PC-9 (cell line): Measurements from ENCODE around the gene ZNF48. TPM values are rescaled to one million over a fixed set of nuclear protein-coding genes. Genes with fewer than 3 reads are reported as not detected.

Source experiments
- BruUV-seq: library from RNA; stranded (reverse); fragments of 400-500 nt; replicated peaks from 2 replicates; lab custom pipeline; 2021; lab: Mats Ljungman, UMichigan
- CTCF ChIA-PET: fragments of 300-600 bp; sonication (Branson Sonifier 250); formaldehyde crosslinking; loops from one replicate; lab custom pipeline; 2022; ENCODE audit warnings: antibody characterized with exemption; lab: Charles Lee
- POLR2A ChIA-PET: fragments of 300-600 bp; sonication (Branson Sonifier 250); formaldehyde crosslinking; loops from one replicate; lab custom pipeline; 2022; ENCODE audit warnings: antibody characterized with exemption; ENCODE audit not compliant: unreplicated experiment; lab: Charles Lee
- DNase-seq, 2 experiments: peaks; one replicate each; pipeline versions ENCODE4 v3.0.0 to v3.0.0-alpha.2; 2015 to 2022; ENCODE audit warnings: mixed read lengths in 1 of 2
- H2AFZ ChIP-seq: fragments of 200-600 bp; sonication (generic); 2 replicates; pipeline ENCODE4 v1.8.1; 2017; ENCODE audit warnings: antibody characterized with exemption
- H3F3A ChIP-seq: fragments of 200-600 bp; sonication (generic); 2 replicates; pipeline ENCODE4 v1.8.1; 2017; ENCODE audit warnings: antibody characterized with exemption, mild to moderate bottlenecking, low read depth; ENCODE audit not compliant: insufficient read depth
- H3K27ac ChIP-seq: fragments of 200-600 bp; sonication (generic); 2 replicates; pipeline ENCODE4 v1.6.1; 2016; ENCODE audit warnings: mixed run types
- H3K27me3 ChIP-seq: fragments of 200-600 bp; sonication (generic); 2 replicates; pipeline ENCODE4 v1.6.1; 2016; ENCODE audit warnings: low read depth, mixed run types; ENCODE audit not compliant: insufficient read depth
- H3K36me3 ChIP-seq: fragments of 200-600 bp; sonication (generic); 2 replicates; pipeline ENCODE4 v1.6.1; 2016; ENCODE audit warnings: low read depth, mixed run types
- H3K4me1 ChIP-seq: fragments of 200-600 bp; sonication (generic); replicated peaks from 2 replicates; pipeline ENCODE4 v1.6.1; 2016; ENCODE audit warnings: mixed run types; ENCODE audit not compliant: insufficient read depth
- H3K4me2 ChIP-seq: fragments of 200-600 bp; sonication (generic); 2 replicates; pipeline ENCODE4 v1.6.1; 2017; ENCODE audit warnings: mixed run types
- H3K4me3 ChIP-seq: fragments of 200-600 bp; sonication (generic); 2 replicates; pipeline ENCODE4 v1.6.1; 2016; ENCODE audit warnings: mixed run types
- H3K79me2 ChIP-seq: fragments of 200-600 bp; sonication (generic); 2 replicates; pipeline ENCODE4 v1.6.1; 2017; ENCODE audit warnings: low read depth, mixed run types
- H3K9me2 ChIP-seq: fragments of 200-600 bp; sonication (generic); 2 replicates; pipeline ENCODE4 v1.8.1; 2017; ENCODE audit warnings: mild to moderate bottlenecking; ENCODE audit not compliant: insufficient read depth
- H3K9me3 ChIP-seq: fragments of 200-600 bp; sonication (generic); 2 replicates; pipeline ENCODE4 v1.8.1; 2016; ENCODE audit warnings: low read depth; ENCODE audit not compliant: insufficient read depth
- H4K20me1 ChIP-seq: fragments of 200-600 bp; sonication (generic); 2 replicates; pipeline ENCODE4 v1.8.1; 2017; ENCODE audit not compliant: insufficient read depth
- CTCF ChIP-seq: fragments of 200-600 bp; sonication (generic); conservative IDR thresholded peaks from 2 replicates; pipeline ENCODE4 v1.6.1; 2017; ENCODE audit warnings: mixed run types, antibody characterized with exemption, mild to moderate bottlenecking, moderate library complexity
- EZH2 ChIP-seq: fragments of 200-600 bp; sonication (generic); IDR thresholded peaks from 2 replicates; pipeline ENCODE4 v1.8.0; 2017; ENCODE audit warnings: antibody characterized with exemption, low read depth
- intact Hi-C: fragments of 100-400 bp; cut with micrococcal nuclease; formaldehyde crosslinking; loops from one replicate; pipeline ENCODE4 v1.10.0; 2022; ENCODE audit not compliant: unreplicated experiment
- total RNA-seq: library from RNA; stranded (reverse); gene quantifications from 2 replicates; pipeline ENCODE4 v1.2.3, GENCODE V29; 2021

The ZNF48 gene
- total RNA-seq, 1 experiment from 2014 or later, result 20.1 TPM

GRCh38 chr16:30409125-30410060 is 14.2 kb downstream of the ZNF48 start:
- POLR2A ChIA-PET, result interaction anchor here (0.5 to 0.6 kb wide), 3 partner anchors 16 to 344 kb away, joined by 3 to 9 read pairs (median 5); partner anchors contain the start of gene ALDOA
- no TSS peak for BruUV-seq
- intact Hi-C loops, result loop anchor here (2.0 to 5.0 kb wide), 4 partner anchors 55 to 357 kb away; partner anchors contain the start of genes CD2BP2 and TBX6

GRCh38 chr16:30413112-30413806 is 18.0 kb downstream of the ZNF48 start:
- no peaks in the 10 kb centered on the region for H3K9me2 ChIP-seq
- peaks cover 9% of the 10 kb centered on the region; the same call in 1 of the 2 replicates for H3K79me2 ChIP-seq
- CTCF ChIA-PET, result interaction anchor here (0.7 kb wide), 2 partner anchors 11 to 193 kb away, joined by 3 read pairs; no protein-coding TSS in a partner anchor
- no peak overlapping the region for H3K4me2 ChIP-seq
- intact Hi-C loops, result no loop called here
- H3K4me3 ChIP-seq, result no peak overlapping the region
- no peak for DNase-seq
- TF ChIP-seq CTCF, result no peak
- TF ChIP-seq EZH2, result no peak
- no peaks in the 10 kb centered on the region for H3K27me3 ChIP-seq
- no TSS peak for BruUV-seq
- POLR2A ChIA-PET, result interaction anchor here (0.5 to 0.6 kb wide), 2 partner anchors 303 to 809 kb away, joined by 3 to 8 read pairs; no protein-coding TSS in a partner anchor
- no peak overlapping the region for H2AFZ ChIP-seq
- peaks cover 6% of the 10 kb centered on the region; the same call in 1 of the 2 replicates for H3K36me3 ChIP-seq
- peaks cover 39% of the 10 kb centered on the region for H3F3A ChIP-seq
- no peaks in the 10 kb centered on the region for H4K20me1 ChIP-seq
- H3K4me1 ChIP-seq, result peaks cover 13% of the 10 kb centered on the region
- H3K27ac ChIP-seq, result no peak overlapping the region
- H3K9me3 ChIP-seq, result no peaks in the 10 kb centered on the region

More at GRCh38 chr16:30409125-30410060, 14.2 kb downstream of the ZNF48 start:
- Histone ChIP-seq H3K4me1 (peaks cover 19% of the 10 kb centered on the region), H3K79me2 (peaks cover 12% of the 10 kb centered on the region; the same call in 1 of the 2 replicates), H3K9me3 (no peaks in the 10 kb centered on the region), H3F3A (peaks cover 12% of the 10 kb centered on the region; the same call in 1 of the 2 replicates), H3K27me3 (no peaks in the 10 kb centered on the region), H3K4me2 (peak overlapping the region; percentile 69), H3K36me3 (peaks cover 6% of the 10 kb centered on the region; the same call in 1 of the 2 replicates), H3K27ac (no peak overlapping the region), H2AFZ (no peak overlapping the region), H4K20me1 (no peaks in the 10 kb centered on the region), H3K9me2 (no peaks in the 10 kb centered on the region), H3K4me3 (no peak overlapping the region)
- CTCF ChIA-PET, result interaction anchor here (0.6 to 1.9 kb wide), 11 partner anchors 8 to 320 kb away, joined by 3 to 9 read pairs (median 4); partner anchors contain the start of genes DCTPP1, TBC1D10B and ZNF48
- DNase-seq, result peak; percentile 76 to 95
- TF ChIP-seq EZH2, result no peak
- TF ChIP-seq CTCF, result peak; percentile 95

GRCh38 chr16:30414159-30414558 is 18.9 kb downstream of the ZNF48 start:
- H3K27ac ChIP-seq, result no peak overlapping the region
- peaks cover 6% of the 10 kb centered on the region; the same call in 1 of the 2 replicates for H3K36me3 ChIP-seq
- no TSS peak for BruUV-seq
- TF ChIP-seq CTCF, result no peak
- H3K9me3 ChIP-seq, result no peaks in the 10 kb centered on the region
- intact Hi-C loops, result no loop called here
- H2AFZ ChIP-seq, result no peak overlapping the region
- peaks cover under 1% of the 10 kb centered on the region; the same call in 1 of the 2 replicates for H3K79me2 ChIP-seq
- H3K4me2 ChIP-seq, result no peak overlapping the region
- H4K20me1 ChIP-seq, result no peaks in the 10 kb centered on the region
- peaks cover 39% of the 10 kb centered on the region for H3F3A ChIP-seq
- CTCF ChIA-PET, result no interaction called here
- no peak for DNase-seq
- POLR2A ChIA-PET, result interaction anchor here (0.6 kb wide), 1 partner anchor 304 kb away, joined by 3 read pairs; no protein-coding TSS in a partner anchor
- H3K27me3 ChIP-seq, result no peaks in the 10 kb centered on the region
- no peak overlapping the region for H3K4me3 ChIP-seq
- peaks cover 10% of the 10 kb centered on the region for H3K4me1 ChIP-seq
- H3K9me2 ChIP-seq, result no peaks in the 10 kb centered on the region
